HepG2 (cell line): Measurements from ENCODE around the gene GRM4.

Experiments used
- EZH2 ChIP-seq: conservative IDR thresholded peaks from 2 replicates; pipeline ENCODE4 v1.6.1; 2012; ENCODE audit warnings: mild to moderate bottlenecking, low read depth, low read length, moderate library complexity
- MAFK ChIP-seq, 2 experiments: IDR thresholded peaks in 1 of 2; conservative IDR thresholded peaks in 1 of 2; 2 replicates each; pipeline ENCODE4 v1.6.1; 2011; ENCODE audit warnings: improper control_type of control experiment in 2 of 2, low read length in 2 of 2
- SMAD1 ChIP-seq: sonication (generic); formaldehyde crosslinking; IDR thresholded peaks from 2 replicates; pipeline ENCODE4 v1.4.0; 2020; ENCODE audit warnings: missing genetic modification reagents, low read depth, mild to moderate bottlenecking, borderline replicate concordance
- SP1 ChIP-seq, 2 experiments: fragments of 450-650 bp in 1 of 2; sonication (generic) in 1 of 2; formaldehyde crosslinking in 1 of 2; IDR thresholded peaks; 2 replicates each; pipeline versions ENCODE4 v1.4.0 to v1.6.1; 2016 to 2020; ENCODE audit warnings: missing genetic modification reagents in 1 of 2
- TAF1 ChIP-seq: sonication (generic); formaldehyde crosslinking; IDR thresholded peaks from 2 replicates; pipeline ENCODE4 v1.4.0; 2020; ENCODE audit warnings: missing genetic modification reagents
- ZNF121 ChIP-seq: sonication (generic); formaldehyde crosslinking; IDR thresholded peaks from 2 replicates; pipeline ENCODE4 v1.5.0; 2020; ENCODE audit warnings: mild to moderate bottlenecking, missing genetic modification reagents
- ZNF335 ChIP-seq: sonication (generic); formaldehyde crosslinking; IDR thresholded peaks from 2 replicates; pipeline ENCODE4 v1.4.0; 2020; ENCODE audit warnings: missing genetic modification reagents
- ZNF354B ChIP-seq: sonication (generic); formaldehyde crosslinking; IDR thresholded peaks from 2 replicates; pipeline ENCODE4 v1.8.0; 2022; ENCODE audit warnings: mild to moderate bottlenecking, missing genetic modification reagents
- TF ChIP-seq, protein P1 (sequence below): sonication (generic); formaldehyde crosslinking; conservative IDR thresholded peaks from 2 replicates; pipeline ENCODE4 v1.8.1; 2023; ENCODE audit warnings: missing genetic modification reagents

GRCh38 chr6:34090935-34091334, 55.0 kb downstream of the GRM4 start:
- TF ChIP-seq SP1 (IDR thresholded peaks at IDR 0.05) (no peak), SP1 (CRISPR knock-in tag; IDR thresholded peaks at IDR 0.05) (no peak), ZNF335 (CRISPR knock-in tag) (no peak), SMAD1 (CRISPR knock-in tag) (no peak), ZNF354B (CRISPR knock-in tag) (no peak), EZH2 (no peak), TAF1 (CRISPR knock-in tag) (no peak), ZNF121 (CRISPR knock-in tag) (no peak), MAFK (conservative IDR thresholded peaks at IDR 0.05 in 1 of 2, IDR thresholded peaks at IDR 0.05 in 1 of 2; ENCODE audit: low read length in 2 of 2) (no peak)
- TF ChIP-seq, protein P1, sequence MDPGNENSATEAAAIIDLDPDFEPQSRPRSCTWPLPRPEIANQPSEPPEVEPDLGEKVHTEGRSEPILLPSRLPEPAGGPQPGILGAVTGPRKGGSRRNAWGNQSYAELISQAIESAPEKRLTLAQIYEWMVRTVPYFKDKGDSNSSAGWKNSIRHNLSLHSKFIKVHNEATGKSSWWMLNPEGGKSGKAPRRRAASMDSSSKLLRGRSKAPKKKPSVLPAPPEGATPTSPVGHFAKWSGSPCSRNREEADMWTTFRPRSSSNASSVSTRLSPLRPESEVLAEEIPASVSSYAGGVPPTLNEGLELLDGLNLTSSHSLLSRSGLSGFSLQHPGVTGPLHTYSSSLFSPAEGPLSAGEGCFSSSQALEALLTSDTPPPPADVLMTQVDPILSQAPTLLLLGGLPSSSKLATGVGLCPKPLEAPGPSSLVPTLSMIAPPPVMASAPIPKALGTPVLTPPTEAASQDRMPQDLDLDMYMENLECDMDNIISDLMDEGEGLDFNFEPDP (CRISPR knock-in tag) = no peak
